Stimulated activated CD4-positive, alpha-beta T cell treated with anti-CD3 and anti-CD28 coated beads, Interleukin-4, amount 100 ng/mL, for 4 hours (primary cell): ENCODE data around the gene TRIM49C.
"Not testable (repeated sequence)": the region's sequence is repeated elsewhere in the genome, so short reads cannot be mapped to it uniquely, and the experiment has no call there.

ENCODE experiments used
- DNase-seq, 2 experiments: peaks; one replicate each; pipeline ENCODE4 v3.0.0-alpha.2; 2020

TRIM49C gene, protein sequence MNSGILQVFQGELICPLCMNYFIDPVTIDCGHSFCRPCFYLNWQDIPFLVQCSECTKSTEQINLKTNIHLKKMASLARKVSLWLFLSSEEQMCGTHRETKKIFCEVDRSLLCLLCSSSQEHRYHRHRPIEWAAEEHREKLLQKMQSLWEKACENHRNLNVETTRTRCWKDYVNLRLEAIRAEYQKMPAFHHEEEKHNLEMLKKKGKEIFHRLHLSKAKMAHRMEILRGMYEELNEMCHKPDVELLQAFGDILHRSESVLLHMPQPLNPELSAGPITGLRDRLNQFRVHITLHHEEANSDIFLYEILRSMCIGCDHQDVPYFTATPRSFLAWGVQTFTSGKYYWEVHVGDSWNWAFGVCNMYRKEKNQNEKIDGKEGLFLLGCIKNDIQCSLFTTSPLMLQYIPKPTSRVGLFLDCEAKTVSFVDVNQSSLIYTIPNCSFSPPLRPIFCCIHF

DNA sequence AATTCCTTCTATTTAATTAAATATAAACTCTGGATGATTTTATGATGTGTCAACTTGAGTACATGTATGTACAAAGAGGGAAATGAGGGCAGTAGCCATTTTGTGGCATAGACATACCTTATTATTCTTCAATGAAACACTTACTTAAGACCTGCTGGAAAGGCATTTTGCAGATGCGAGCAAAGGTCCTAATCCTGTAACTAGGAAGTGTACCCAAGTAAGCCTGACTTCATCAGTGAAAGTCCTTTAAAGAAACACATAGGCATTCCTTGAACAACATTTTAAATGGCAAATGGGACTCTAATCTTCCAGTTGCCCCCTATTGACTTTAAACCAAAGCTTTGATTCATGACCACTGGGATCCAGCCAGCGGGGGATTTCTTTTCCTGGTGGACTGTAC, at the start of gene TRIM49C:
TSS of gene TRIM49C (plus strand) at position 301 of the 400 bp plus-strand sequence. CDS start 4,106 bp downstream, outside the sequence.
- not testable (repeated sequence) for DNase-seq

DNA sequence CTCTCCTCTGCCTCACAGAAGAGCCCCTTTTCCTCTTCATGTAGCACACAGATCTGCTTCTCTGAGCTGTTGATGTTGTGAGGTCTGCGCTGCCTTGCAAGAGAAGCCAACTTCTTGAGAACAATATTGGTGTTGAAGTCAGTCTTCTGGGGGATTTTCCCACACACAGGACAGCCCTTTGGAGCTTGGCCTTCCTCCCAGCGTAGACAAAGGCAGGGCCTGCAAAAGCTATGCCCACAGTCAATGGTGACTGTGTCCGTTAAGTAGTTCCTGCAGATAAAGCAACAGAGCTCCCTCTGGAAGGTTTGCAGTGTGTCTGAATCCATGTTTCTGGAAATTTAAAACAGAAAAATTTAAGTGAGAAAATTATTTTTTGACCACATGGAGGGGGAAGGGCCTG, 6.7 kb upstream of the TRIM49C start:
- not testable (repeated sequence) for DNase-seq

DNA sequence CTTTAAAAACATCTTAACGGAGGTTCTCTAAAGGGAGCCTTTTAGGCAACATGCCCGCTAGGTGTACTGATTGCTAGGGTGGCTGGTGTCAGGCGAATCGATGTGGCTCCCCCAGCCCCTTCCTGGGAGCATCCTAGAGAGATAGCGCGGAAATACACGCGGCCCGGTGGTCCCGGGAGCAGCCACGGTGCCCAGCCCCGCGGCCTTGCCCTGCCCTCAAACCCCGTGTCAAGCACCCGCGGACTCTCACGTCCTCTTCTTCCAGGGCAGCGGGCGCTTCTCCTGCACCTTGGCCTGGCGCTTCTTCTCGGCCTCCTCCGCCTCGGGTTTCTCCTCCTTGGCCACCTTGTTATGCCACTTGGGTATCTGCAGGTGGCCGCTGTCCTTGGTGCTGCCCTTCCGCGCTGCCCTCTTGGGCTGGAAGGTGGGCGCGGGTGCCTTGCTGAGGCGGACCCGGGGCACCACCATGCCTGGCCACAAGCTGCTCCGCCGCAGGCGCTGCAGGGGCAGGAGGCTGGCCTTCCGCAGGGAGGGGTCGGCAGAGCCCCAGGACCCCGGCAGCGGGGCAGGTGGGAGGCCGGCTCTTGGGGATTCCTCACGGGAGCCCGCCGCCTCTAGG, 20.8 kb downstream of the TRIM49C start:
- DNase-seq = not testable (repeated sequence)

DNA sequence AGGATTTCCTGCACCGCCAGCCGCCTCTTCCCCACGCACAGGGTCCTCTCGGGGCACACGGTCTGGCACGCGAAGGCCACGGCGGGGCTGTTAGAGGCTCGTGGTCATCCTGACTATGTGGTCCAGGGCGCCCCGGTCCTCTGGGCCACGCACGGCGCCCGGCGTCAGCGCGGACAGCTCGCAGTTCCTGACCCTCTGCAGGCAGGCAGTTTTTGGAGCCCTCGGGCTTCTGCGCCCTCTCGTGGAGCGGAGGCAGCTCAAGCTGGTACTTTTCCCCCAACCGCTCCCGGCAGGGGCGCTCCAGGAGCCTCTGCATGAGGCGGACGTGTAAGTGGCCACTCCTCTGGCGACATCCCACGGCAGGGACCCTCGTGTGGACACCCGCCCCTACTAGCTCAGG, 21.4 kb downstream of the TRIM49C start:
- DNase-seq = not testable (repeated sequence)

DNA sequence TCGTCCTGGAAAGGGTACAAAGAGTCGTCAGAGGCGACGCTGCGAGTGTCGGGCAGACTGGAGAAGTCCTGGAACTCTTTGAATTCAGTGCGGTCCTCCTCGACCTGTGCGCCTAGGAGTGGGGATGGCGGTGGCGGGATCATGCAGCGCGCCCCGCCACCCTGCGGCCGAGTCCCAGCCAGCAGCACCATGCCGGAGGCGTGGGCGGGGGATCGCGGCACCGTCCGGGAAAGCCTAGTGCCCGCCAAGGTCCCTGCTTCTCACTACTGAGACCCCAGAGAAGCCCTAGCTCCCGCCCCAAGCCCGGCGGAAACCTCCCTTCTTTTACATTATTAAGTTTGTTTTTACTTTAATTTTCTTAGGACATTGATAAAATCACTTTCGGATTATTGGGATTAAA, 22.6 kb downstream of the TRIM49C start:
- DNase-seq = not testable (repeated sequence)

DNA sequence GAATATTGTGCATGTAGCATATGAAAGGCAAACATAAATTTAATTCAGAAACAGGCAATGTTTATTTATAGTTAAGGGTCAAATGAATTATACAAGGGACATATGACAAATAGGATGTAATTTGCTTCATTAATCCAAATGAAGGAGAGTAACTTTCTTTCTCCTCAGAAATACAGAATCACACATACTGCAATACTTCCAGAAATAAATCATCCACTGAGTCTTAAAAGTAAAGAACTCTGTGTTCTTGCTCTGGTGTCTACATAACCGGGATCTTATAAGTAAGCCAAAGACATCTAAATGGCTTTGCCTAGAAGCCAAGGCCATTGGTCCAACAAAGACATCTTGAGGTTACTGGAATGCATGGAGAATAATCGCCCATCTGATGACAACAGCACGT, 54.7 kb downstream of the TRIM49C start, which contains the start of gene UBTFL1:
TSS of gene UBTFL1 (plus strand) at position 301 of the 400 bp plus-strand sequence. CDS start at position 301, 0 bp downstream.
- not testable (repeated sequence) for DNase-seq

DNA sequence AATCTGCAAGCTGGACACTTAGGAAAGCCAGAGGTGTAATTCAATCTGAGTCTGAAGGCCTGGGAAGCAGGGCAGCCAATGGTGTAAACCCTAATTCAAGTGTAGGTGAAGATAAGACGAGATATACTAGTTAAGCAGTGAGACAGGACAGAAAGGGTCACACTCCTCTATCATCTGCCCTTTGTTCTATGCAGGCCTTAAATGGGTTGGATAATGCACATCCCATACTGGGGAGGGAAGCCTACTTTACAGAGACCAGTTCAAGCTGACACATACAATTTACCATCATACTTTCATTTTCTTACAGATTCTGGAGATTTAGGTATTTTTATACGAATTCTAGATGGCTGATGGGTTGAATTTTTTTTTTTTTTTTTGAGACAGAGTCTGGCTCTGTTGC, 57.8 kb downstream of the TRIM49C start:
- DNase-seq = not testable (repeated sequence)
